HepG2 (cell line): Measurements from ENCODE around the gene ZMYND10. TPM values are rescaled to one million over a fixed set of nuclear protein-coding genes. Genes with fewer than 3 reads are reported as not detected.

ENCODE experiments used
- ATAC-seq: fragments of 200-7000 bp; cut with Tn5 transposase; 3 replicates; pipeline ENCODE4 v1.9.1; 2020; ENCODE audit warnings: mild to moderate bottlenecking, moderate library complexity
- BruUV-seq: library from RNA; stranded (reverse); fragments of 400-500 nt; replicated peaks from 2 replicates; lab custom pipeline; 2021; lab: Mats Ljungman, UMichigan
- CTCF ChIA-PET: fragments of 300-600 bp; formaldehyde crosslinking; extraction: SDS; loops from one replicate; lab custom pipeline; 2021; ENCODE audit warnings: low total read pairs, inconsistent platforms, low intra/inter-chr PET ratio; lab: Yijun Ruan, JAX
- POLR2A ChIA-PET: fragments of 350-600 bp; sonication (Branson Sonifier 250); formaldehyde crosslinking; loops from one replicate; lab custom pipeline; 2020; ENCODE audit warnings: antibody characterized with exemption, inconsistent platforms; lab: Yijun Ruan, JAX
- DNase-seq: peaks from one replicate; pipeline ENCODE4 v3.0.0-alpha.2; 2015; ENCODE audit warnings: low spot score
- FAIRE-seq: peaks from 3 replicates; lab custom pipeline; 2011; peaks lifted over from hg19 to GRCh38; lab: Jason Lieb, UNC
- H2AFZ ChIP-seq: one replicate; pipeline ENCODE4 v1.6.1; 2011; ENCODE audit warnings: low read length, inconsistent platforms
- H3K27ac ChIP-seq: fragments of 300-600 bp; 3 replicates; pipeline ENCODE4 v1.8.0; 2011; ENCODE audit warnings: mixed run types, mild to moderate bottlenecking, mixed read lengths, low read length, inconsistent platforms; ENCODE audit not compliant: insufficient read depth; ENCODE audit errors: extremely low read length
- H3K27me3 ChIP-seq, 2 experiments: fragments of 200-600 bp in 1 of 2; 2 replicates in 1 of 2; 3 replicates in 1 of 2; pipeline versions ENCODE4 v1.6.0 to v1.8.0; 2011; ENCODE audit warnings: low read length in 2 of 2, mild to moderate bottlenecking in 2 of 2, moderate library complexity in 2 of 2, inconsistent platforms in 1 of 2; ENCODE audit not compliant: insufficient read depth in 2 of 2, control insufficient read depth in 1 of 2
- H3K36me3 ChIP-seq, 2 experiments: fragments of 200-600 bp in 1 of 2; replicated peaks in 1 of 2; 2 replicates in 1 of 2; 3 replicates in 1 of 2; pipeline versions ENCODE4 v1.5.1 to v1.8.0; 2011; ENCODE audit warnings: low read length in 2 of 2, inconsistent platforms in 1 of 2; ENCODE audit not compliant: insufficient read depth in 2 of 2, control insufficient read depth in 1 of 2
- H3K4me1 ChIP-seq: 2 replicates; pipeline ENCODE4 v1.5.1; 2012; ENCODE audit warnings: low read length, inconsistent platforms; ENCODE audit not compliant: insufficient read depth
- H3K4me2 ChIP-seq: 2 replicates; pipeline ENCODE4 v1.6.0; 2011; ENCODE audit warnings: low read depth, low read length, inconsistent platforms
- H3K4me3 ChIP-seq, 3 experiments: fragments of 200-600 bp in 1 of 3; sonication (generic), shearing (Covaris generic) in 1 of 3; replicated peaks in 1 of 3; 2 replicates each; pipeline ENCODE4 v1.5.1; 2011 to 2016; ENCODE audit warnings: low read length in 3 of 3, inconsistent platforms in 2 of 3, low read depth in 2 of 3, mild to moderate bottlenecking in 2 of 3, control low read depth in 1 of 3, mixed read lengths in 1 of 3; ENCODE audit not compliant: insufficient read depth in 1 of 3
- H3K79me2 ChIP-seq: one replicate; pipeline ENCODE4 v1.6.1; 2011; ENCODE audit warnings: low read length, inconsistent platforms; ENCODE audit not compliant: insufficient read depth
- H3K9ac ChIP-seq: 2 replicates; pipeline ENCODE4 v1.6.0; 2011; ENCODE audit warnings: mild to moderate bottlenecking, low read depth, low read length, inconsistent platforms; ENCODE audit not compliant: insufficient read depth
- H3K9me3 ChIP-seq: 2 replicates; pipeline ENCODE4 v1.5.1; 2012; ENCODE audit warnings: mild to moderate bottlenecking, low read length
- H4K20me1 ChIP-seq: 2 replicates; pipeline ENCODE4 v1.6.0; 2011; ENCODE audit warnings: inconsistent platforms, mild to moderate bottlenecking, low read length, moderate library complexity; ENCODE audit not compliant: insufficient read depth
- GABPB1 ChIP-seq: IDR thresholded peaks from 2 replicates; pipeline ENCODE4 v1.6.1; 2016; ENCODE audit warnings: mild to moderate bottlenecking, missing genetic modification reagents, moderate library complexity, missing compliant biosample characterization
- HIVEP1 ChIP-seq: sonication (generic); formaldehyde crosslinking; IDR thresholded peaks from 2 replicates; pipeline ENCODE4 v1.4.0; 2020; ENCODE audit warnings: mild to moderate bottlenecking, missing genetic modification reagents
- KLF9 ChIP-seq: IDR thresholded peaks from 2 replicates; pipeline ENCODE4 v1.6.1; 2016; ENCODE audit warnings: low read depth
- SMARCE1 ChIP-seq: fragments of 450-650 bp; IDR thresholded peaks from 2 replicates; pipeline ENCODE4 v1.6.1; 2017; ENCODE audit warnings: borderline replicate concordance
- ZNF138 ChIP-seq: sonication (generic); formaldehyde crosslinking; IDR thresholded peaks from 2 replicates; pipeline ENCODE4 v1.5.0; 2020; ENCODE audit warnings: mild to moderate bottlenecking, low read depth, missing genetic modification reagents
- ZNF225 ChIP-seq: sonication (generic); formaldehyde crosslinking; IDR thresholded peaks from 2 replicates; pipeline ENCODE4 v1.4.0; 2020; ENCODE audit warnings: mild to moderate bottlenecking, missing genetic modification reagents
- WGBS: methylation state at CpG from one replicate; pipeline ENCODE4 v1.1.6; 2017; ENCODE audit warnings: low lambda C conversion rate; 5-methylcytosine and 5-hydroxymethylcytosine counted together
- in situ Hi-C: cut with HindIII; loops from 2 replicates; pipeline ENCODE4 v1.10.0; 2017; ENCODE audit warnings: low pct_unique_long_range_greater_than_20kb; ENCODE audit not compliant: extremely low pct_ligation_motif_present
- intact Hi-C: fragments of 100-400 bp; cut with micrococcal nuclease; formaldehyde crosslinking; loops from one replicate; pipeline ENCODE4 v1.10.0; 2022; ENCODE audit not compliant: unreplicated experiment
- polyA plus RNA-seq, 8 experiments: library from polyadenylated mRNA; depleted of rRNA in 3 of 8; stranded (reverse) in 7 of 8; unstranded in 1 of 8; fragments of >200 nt; fragmentation: Illumina TruSeq in 4 of 8; extraction: Trizol in 4 of 8; gene quantifications; 2 replicates each; pipeline versions ENCODE4 v1.2.1 to v1.2.3, GENCODE V29; 2011 to 2016; ENCODE audit warnings: low read depth in 4 of 8, missing spikeins in 1 of 8, mixed read lengths in 1 of 8; ENCODE audit not compliant: insufficient read depth in 1 of 8
- total RNA-seq, 5 experiments: library from RNA; depleted of rRNA; stranded (reverse); fragments of >200 nt; fragmentation: Illumina TruSeq; extraction: Trizol; gene quantifications; 2 replicates each; pipeline ENCODE4 v1.2.3, GENCODE V29; 2016; ENCODE audit warnings: low read depth in 1 of 5
- TF ChIP-seq, protein P1 (sequence below): sonication (generic); formaldehyde crosslinking; IDR thresholded peaks from 2 replicates; pipeline ENCODE4 v1.5.0; 2020; ENCODE audit warnings: mild to moderate bottlenecking, missing genetic modification reagents, moderate library complexity
- TF ChIP-seq, protein P2 (sequence below): sonication (generic); formaldehyde crosslinking; IDR thresholded peaks from 2 replicates; pipeline ENCODE4 v1.4.0; 2020; ENCODE audit warnings: missing genetic modification reagents, low read depth, mild to moderate bottlenecking, borderline replicate concordance
- TF ChIP-seq, protein P3 (sequence below): sonication (generic); formaldehyde crosslinking; IDR thresholded peaks from 2 replicates; pipeline ENCODE4 v1.5.0; 2020; ENCODE audit warnings: missing genetic modification reagents
- TF ChIP-seq, protein P4 (sequence below): sonication (generic); formaldehyde crosslinking; IDR thresholded peaks from 2 replicates; pipeline ENCODE4 v1.5.1; 2020; ENCODE audit warnings: mild to moderate bottlenecking, missing genetic modification reagents, moderate library complexity
- TF ChIP-seq, protein P5 (sequence below): IDR thresholded peaks from 2 replicates; pipeline ENCODE4 v1.6.1; 2016; ENCODE audit warnings: control low read depth
- TF ChIP-seq, protein P6 (sequence below): sonication (generic); formaldehyde crosslinking; IDR thresholded peaks from 2 replicates; pipeline ENCODE4 v1.4.0; 2020; ENCODE audit warnings: missing genetic modification reagents

The ZMYND10 gene
- total and polyA plus RNA-seq, 2 of the 13 experiments (the other 11 are each of a cell fraction or from before 2014, with no cell fraction given), result 0.60 to 0.74 TPM

DNA sequence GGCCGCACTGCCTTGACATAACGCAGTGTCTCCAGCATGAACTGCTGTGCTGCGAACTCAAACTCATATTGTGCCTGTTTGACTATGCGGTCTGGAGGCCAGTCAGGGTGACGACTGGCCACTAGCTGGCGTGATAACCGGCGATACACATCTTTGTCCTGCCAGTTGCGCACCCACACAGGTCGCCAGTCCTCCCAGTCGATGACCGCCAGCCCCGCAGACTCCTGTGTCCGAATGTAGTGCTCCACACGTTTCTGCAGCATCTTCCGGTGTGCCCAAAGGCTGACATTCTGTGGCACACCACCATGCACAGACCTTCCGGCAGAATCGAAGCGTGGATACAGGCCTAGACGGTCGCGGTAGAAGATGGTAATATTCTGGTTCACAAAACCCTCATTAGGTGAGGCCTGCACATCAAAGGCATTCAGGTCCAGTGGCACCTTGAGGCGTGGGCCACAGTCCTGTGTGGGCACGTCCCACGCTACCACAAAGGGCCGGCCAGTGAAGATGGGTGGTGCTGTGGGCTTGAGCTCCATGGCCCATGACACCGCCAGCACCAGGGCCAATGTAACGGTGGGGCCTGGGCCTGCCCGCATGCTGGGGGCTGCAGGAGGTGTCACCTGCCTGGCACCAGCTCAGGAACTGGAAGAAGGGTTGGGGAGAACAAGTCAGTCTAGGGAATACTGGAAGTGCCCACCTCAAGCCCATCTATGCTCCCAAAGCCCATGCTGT lies 25.5 kb downstream of the ZMYND10 start:
- no peak for ATAC-seq
- no peak for FAIRE-seq
- Histone ChIP-seq H3K9ac (peak overlapping the region; percentile 99), H3K9me3 (no peaks in the 10 kb centered on the region), H2AFZ (no peak overlapping the region), H3K4me1 (peaks cover 77% of the 10 kb centered on the region), H3K4me2 (peak overlapping the region; percentile 94), H3K27me3 (no peaks in the 10 kb centered on the region; a peak in 1 of 5 replicates), H3K4me3 (peak overlapping the region; percentile 81 to 91 (median 85); a peak in 5 of 6 replicates), H3K36me3 (peaks cover 16 to 34% of the 10 kb centered on the region in 2 experiments), H3K27ac (peak overlapping the region; percentile 100), H4K20me1 (no peaks in the 10 kb centered on the region), H3K79me2 (peaks cover 25% of the 10 kb centered on the region)
- BruUV-seq, result no TSS peak
- WGBS, result 88% methylated on average over 15 of the region's 29 CpGs
- CTCF ChIA-PET, result no interaction called here
- intact Hi-C loops (no loop called here), in situ Hi-C loops (loop anchor here (5.0 kb wide), 1 partner anchor 58 kb away; no protein-coding TSS in a partner anchor)
- no peak for DNase-seq
- POLR2A ChIA-PET, result interaction anchor here (1.2 to 13.0 kb wide), 4 partner anchors 11 to 20 kb away, joined by 7 to 222 read pairs (median 9); partner anchors contain the start of genes HYAL1, HYAL3 and NAA80
- TF ChIP-seq, protein P1, sequence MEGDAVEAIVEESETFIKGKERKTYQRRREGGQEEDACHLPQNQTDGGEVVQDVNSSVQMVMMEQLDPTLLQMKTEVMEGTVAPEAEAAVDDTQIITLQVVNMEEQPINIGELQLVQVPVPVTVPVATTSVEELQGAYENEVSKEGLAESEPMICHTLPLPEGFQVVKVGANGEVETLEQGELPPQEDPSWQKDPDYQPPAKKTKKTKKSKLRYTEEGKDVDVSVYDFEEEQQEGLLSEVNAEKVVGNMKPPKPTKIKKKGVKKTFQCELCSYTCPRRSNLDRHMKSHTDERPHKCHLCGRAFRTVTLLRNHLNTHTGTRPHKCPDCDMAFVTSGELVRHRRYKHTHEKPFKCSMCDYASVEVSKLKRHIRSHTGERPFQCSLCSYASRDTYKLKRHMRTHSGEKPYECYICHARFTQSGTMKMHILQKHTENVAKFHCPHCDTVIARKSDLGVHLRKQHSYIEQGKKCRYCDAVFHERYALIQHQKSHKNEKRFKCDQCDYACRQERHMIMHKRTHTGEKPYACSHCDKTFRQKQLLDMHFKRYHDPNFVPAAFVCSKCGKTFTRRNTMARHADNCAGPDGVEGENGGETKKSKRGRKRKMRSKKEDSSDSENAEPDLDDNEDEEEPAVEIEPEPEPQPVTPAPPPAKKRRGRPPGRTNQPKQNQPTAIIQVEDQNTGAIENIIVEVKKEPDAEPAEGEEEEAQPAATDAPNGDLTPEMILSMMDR (CRISPR knock-in tag), result 0 out of 2 replicates have a peak, but pooled peaks have one; percentile 22
- no peak for TF ChIP-seq KLF9
- no peak for TF ChIP-seq ZNF225 (CRISPR knock-in tag)
- TF ChIP-seq, protein P2, sequence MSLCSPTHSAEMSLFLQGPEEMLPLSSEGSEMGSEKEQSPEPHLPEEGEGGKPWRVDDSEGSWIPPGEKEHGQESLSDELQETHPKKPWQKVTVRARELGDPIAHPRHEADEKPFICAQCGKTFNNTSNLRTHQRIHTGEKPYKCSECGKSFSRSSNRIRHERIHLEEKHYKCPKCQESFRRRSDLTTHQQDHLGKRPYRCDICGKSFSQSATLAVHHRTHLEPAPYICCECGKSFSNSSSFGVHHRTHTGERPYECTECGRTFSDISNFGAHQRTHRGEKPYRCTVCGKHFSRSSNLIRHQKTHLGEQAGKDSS, result no peak
- TF ChIP-seq, protein P3, sequence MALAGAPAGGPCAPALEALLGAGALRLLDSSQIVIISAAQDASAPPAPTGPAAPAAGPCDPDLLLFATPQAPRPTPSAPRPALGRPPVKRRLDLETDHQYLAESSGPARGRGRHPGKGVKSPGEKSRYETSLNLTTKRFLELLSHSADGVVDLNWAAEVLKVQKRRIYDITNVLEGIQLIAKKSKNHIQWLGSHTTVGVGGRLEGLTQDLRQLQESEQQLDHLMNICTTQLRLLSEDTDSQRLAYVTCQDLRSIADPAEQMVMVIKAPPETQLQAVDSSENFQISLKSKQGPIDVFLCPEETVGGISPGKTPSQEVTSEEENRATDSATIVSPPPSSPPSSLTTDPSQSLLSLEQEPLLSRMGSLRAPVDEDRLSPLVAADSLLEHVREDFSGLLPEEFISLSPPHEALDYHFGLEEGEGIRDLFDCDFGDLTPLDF, result no peak
- TF ChIP-seq, protein P4, sequence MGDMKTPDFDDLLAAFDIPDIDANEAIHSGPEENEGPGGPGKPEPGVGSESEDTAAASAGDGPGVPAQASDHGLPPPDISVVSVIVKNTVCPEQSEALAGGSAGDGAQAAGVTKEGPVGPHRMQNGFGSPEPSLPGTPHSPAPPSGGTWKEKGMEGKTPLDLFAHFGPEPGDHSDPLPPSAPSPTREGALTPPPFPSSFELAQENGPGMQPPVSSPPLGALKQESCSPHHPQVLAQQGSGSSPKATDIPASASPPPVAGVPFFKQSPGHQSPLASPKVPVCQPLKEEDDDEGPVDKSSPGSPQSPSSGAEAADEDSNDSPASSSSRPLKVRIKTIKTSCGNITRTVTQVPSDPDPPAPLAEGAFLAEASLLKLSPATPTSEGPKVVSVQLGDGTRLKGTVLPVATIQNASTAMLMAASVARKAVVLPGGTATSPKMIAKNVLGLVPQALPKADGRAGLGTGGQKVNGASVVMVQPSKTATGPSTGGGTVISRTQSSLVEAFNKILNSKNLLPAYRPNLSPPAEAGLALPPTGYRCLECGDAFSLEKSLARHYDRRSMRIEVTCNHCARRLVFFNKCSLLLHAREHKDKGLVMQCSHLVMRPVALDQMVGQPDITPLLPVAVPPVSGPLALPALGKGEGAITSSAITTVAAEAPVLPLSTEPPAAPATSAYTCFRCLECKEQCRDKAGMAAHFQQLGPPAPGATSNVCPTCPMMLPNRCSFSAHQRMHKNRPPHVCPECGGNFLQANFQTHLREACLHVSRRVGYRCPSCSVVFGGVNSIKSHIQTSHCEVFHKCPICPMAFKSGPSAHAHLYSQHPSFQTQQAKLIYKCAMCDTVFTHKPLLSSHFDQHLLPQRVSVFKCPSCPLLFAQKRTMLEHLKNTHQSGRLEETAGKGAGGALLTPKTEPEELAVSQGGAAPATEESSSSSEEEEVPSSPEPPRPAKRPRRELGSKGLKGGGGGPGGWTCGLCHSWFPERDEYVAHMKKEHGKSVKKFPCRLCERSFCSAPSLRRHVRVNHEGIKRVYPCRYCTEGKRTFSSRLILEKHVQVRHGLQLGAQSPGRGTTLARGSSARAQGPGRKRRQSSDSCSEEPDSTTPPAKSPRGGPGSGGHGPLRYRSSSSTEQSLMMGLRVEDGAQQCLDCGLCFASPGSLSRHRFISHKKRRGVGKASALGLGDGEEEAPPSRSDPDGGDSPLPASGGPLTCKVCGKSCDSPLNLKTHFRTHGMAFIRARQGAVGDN (CRISPR knock-in tag), result peak; percentile 57
- no peak for TF ChIP-seq HIVEP1
- TF ChIP-seq, protein P5, sequence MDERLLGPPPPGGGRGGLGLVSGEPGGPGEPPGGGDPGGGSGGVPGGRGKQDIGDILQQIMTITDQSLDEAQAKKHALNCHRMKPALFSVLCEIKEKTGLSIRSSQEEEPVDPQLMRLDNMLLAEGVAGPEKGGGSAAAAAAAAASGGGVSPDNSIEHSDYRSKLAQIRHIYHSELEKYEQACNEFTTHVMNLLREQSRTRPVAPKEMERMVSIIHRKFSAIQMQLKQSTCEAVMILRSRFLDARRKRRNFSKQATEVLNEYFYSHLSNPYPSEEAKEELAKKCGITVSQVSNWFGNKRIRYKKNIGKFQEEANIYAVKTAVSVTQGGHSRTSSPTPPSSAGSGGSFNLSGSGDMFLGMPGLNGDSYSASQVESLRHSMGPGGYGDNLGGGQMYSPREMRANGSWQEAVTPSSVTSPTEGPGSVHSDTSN, result no peak
- TF ChIP-seq SMARCE1, result no peak
- TF ChIP-seq, protein P6, sequence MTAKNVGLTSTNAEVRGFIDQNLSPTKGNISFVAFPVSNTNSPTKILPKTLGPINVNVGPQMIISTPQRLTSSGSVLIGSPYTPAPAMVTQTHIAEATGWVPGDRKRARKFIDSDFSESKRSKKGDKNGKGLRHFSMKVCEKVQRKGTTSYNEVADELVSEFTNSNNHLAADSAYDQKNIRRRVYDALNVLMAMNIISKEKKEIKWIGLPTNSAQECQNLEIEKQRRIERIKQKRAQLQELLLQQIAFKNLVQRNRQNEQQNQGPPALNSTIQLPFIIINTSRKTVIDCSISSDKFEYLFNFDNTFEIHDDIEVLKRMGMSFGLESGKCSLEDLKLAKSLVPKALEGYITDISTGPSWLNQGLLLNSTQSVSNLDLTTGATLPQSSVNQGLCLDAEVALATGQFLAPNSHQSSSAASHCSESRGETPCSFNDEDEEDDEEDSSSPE (CRISPR knock-in tag), result no peak
- peak; percentile 53; the same call in 1 of the 2 replicates for TF ChIP-seq ZNF138
- TF ChIP-seq GABPB1 (CRISPR knock-in tag), result no peak
